Vagina (tissue), 2 donors: Measurements from ENCODE around the gene AGER.

ENCODE experiments used
- POLR2A ChIP-seq, 2 donors: fragments of 450-650 bp; IDR thresholded peaks; one replicate each; pipeline ENCODE4 v1.6.1; 2017; ENCODE audit warnings: antibody characterized with exemption in 2 of 2, mild to moderate bottlenecking in 2 of 2, moderate library complexity in 2 of 2
- POLR2AphosphoS5 ChIP-seq, 2 donors: sonication (generic); formaldehyde crosslinking; IDR thresholded peaks; one replicate each; pipeline ENCODE4 v1.9.0; 2017; ENCODE audit warnings: antibody characterized with exemption in 2 of 2, mild to moderate bottlenecking in 2 of 2, low read depth in 1 of 2; ENCODE audit not compliant: insufficient read depth in 1 of 2
- TF ChIP-seq, protein P1 (sequence below), 3 experiments: fragments of 450-650 bp in 2 of 3; fragments of 200-600 bp in 1 of 3; sonication (generic) in 1 of 3; IDR thresholded peaks; one replicate each; pipeline ENCODE4 v1.5.1; 2017 to 2019; ENCODE audit warnings: antibody characterized with exemption in 3 of 3, mild to moderate bottlenecking in 2 of 3, moderate library complexity in 2 of 3

GRCh38 chr6:32167154-32167760 is 16.8 kb downstream of the AGER start:
- TF ChIP-seq POLR2A (IDR thresholded peaks at IDR 0.05) (no peak), POLR2AphosphoS5 (IDR thresholded peaks at IDR 0.05; ENCODE audit: insufficient read depth in 1 of 2, low read depth in 1 of 2) (no peak)
- TF ChIP-seq, protein P1, sequence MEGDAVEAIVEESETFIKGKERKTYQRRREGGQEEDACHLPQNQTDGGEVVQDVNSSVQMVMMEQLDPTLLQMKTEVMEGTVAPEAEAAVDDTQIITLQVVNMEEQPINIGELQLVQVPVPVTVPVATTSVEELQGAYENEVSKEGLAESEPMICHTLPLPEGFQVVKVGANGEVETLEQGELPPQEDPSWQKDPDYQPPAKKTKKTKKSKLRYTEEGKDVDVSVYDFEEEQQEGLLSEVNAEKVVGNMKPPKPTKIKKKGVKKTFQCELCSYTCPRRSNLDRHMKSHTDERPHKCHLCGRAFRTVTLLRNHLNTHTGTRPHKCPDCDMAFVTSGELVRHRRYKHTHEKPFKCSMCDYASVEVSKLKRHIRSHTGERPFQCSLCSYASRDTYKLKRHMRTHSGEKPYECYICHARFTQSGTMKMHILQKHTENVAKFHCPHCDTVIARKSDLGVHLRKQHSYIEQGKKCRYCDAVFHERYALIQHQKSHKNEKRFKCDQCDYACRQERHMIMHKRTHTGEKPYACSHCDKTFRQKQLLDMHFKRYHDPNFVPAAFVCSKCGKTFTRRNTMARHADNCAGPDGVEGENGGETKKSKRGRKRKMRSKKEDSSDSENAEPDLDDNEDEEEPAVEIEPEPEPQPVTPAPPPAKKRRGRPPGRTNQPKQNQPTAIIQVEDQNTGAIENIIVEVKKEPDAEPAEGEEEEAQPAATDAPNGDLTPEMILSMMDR (IDR thresholded peaks at IDR 0.05): no peak
